Spleen (tissue), 7 donors: Measurements from ENCODE around the gene PTP4A2.

ENCODE experiments used
- CTCF ChIP-seq, 11 experiments: fragments of 200-600 bp in 7 of 11; fragments of 450-650 bp in 4 of 11; sonication (generic) in 4 of 11; IDR thresholded peaks in 8 of 11; conservative IDR thresholded peaks in 3 of 11; 1 replicate in 7 of 11; 2 replicates in 4 of 11; pipeline versions ENCODE4 v1.4.0 to v1.8.0; 2016 to 2021; ENCODE audit warnings: antibody characterized with exemption in 11 of 11, inconsistent platforms in 4 of 11, mild to moderate bottlenecking in 1 of 11
- POLR2A ChIP-seq, 3 donors: fragments of 450-650 bp; IDR thresholded peaks; one replicate each; pipeline ENCODE4 v1.5.1; 2017; ENCODE audit warnings: antibody characterized with exemption in 3 of 3, mild to moderate bottlenecking in 1 of 3
- POLR2AphosphoS5 ChIP-seq, 3 donors: sonication (generic); formaldehyde crosslinking; IDR thresholded peaks; one replicate each; pipeline ENCODE4 v1.5.1; 2017; ENCODE audit warnings: antibody characterized with exemption in 3 of 3
- donor health status: DM: no; HTN: no; CAD: no; lungs with moderate emphysema.
- donor health status: DM: no; HTN: no; CAD: no.
- donor health status: DM: no; HTN: no; CAD: no.

DNA sequence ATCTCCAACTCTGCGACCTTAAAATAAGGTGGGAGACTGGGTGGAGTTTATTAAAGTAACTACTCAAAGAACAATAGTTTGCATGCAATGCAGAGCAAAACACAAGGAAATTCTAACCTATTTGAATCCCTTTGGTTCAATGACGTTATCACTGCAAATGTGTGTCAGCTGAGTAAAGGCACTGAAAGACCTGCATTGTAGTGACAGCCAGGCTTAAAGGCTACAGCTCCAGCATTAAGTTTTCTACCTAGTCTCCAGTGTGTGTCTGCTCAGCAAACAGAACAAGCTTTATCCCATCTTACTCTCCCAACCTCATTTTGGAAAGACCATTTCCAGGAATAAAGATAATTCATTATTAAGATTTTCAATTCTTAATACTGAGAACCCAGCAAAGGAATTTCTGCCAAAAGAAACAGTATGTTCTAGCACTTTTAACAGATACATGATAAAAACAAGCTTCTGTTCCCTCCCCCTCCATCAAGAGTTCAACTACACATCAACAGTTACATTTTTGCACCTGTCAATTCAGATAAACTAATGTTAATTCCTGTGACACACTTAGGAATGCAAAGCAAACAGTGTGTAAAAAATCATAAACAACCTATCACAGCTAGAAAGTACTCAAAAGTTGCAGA, 14.2 kb downstream of the PTP4A2 start:
- TF ChIP-seq POLR2A (IDR thresholded peaks at IDR 0.05), result no peak
- no peak for TF ChIP-seq CTCF (IDR thresholded peaks at IDR 0.05 in 8 of 11, conservative IDR thresholded peaks at IDR 0.05 in 3 of 11)
- TF ChIP-seq POLR2AphosphoS5 (IDR thresholded peaks at IDR 0.05), result no peak
